PC-3 (cell line): ENCODE data around the gene DPF3.

Experiments
- EZH2phosphoT487 ChIP-seq: fragments of 300-600 bp; sonication (generic); IDR thresholded peaks from 2 replicates; pipeline ENCODE4 v1.6.1; 2018; ENCODE audit warnings: mild to moderate bottlenecking, antibody characterized with exemption, low read length, borderline replicate concordance
- TF ChIP-seq, protein P1 (sequence below): fragments of 300-600 bp; sonication (generic); conservative IDR thresholded peaks from 2 replicates; pipeline ENCODE4 v1.5.1; 2017; ENCODE audit warnings: antibody characterized with exemption, low read depth, mild to moderate bottlenecking, low read length

DNA sequence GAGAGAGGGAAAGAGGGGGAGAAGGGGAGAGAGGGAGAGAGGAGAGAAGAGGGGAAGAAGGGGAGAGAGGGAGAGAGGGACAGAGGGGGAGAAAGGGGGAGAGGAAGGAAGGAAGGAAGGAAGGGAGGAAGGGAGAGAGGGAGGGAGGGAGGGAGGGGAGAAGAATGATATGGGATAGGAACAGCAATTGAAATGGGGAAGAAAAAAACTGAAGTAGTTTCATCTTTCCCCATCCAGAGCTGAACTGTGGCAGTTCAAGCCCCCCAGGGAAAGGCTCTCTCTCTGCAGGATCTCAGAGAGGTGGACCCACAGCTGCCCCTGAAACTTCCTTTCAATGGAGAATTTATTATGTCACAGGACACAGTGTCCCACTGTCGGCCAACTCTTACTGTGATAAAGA lies 136.9 kb downstream of the DPF3 start:
- TF ChIP-seq, protein P1, sequence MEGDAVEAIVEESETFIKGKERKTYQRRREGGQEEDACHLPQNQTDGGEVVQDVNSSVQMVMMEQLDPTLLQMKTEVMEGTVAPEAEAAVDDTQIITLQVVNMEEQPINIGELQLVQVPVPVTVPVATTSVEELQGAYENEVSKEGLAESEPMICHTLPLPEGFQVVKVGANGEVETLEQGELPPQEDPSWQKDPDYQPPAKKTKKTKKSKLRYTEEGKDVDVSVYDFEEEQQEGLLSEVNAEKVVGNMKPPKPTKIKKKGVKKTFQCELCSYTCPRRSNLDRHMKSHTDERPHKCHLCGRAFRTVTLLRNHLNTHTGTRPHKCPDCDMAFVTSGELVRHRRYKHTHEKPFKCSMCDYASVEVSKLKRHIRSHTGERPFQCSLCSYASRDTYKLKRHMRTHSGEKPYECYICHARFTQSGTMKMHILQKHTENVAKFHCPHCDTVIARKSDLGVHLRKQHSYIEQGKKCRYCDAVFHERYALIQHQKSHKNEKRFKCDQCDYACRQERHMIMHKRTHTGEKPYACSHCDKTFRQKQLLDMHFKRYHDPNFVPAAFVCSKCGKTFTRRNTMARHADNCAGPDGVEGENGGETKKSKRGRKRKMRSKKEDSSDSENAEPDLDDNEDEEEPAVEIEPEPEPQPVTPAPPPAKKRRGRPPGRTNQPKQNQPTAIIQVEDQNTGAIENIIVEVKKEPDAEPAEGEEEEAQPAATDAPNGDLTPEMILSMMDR = no peak
- TF ChIP-seq EZH2phosphoT487 = no peak
